ENCODE data around the gene PLAGL2.
A peak's percentile ranks its signal among the peaks of the same experiment; 100 is the strongest.
"Not testable (repeated sequence)": the region's sequence is repeated elsewhere in the genome, so short reads cannot be mapped to it uniquely, and the experiment has no call there.

Gene PLAGL2

GRCh38 chr20:32203356-32204204 lies 4.0 kb downstream of the PLAGL2 start:
- DNase-seq: peak; percentile 35

GRCh38 chr20:32201977-32202363 lies 5.6 kb downstream of the PLAGL2 start:
- no peak for DNase-seq

GRCh38 chr20:32201296-32201976 lies 6.1 kb downstream of the PLAGL2 start:
- no peak for DNase-seq

GRCh38 chr20:32199006-32199405 lies 8.5 kb downstream of the PLAGL2 start:
- DNase-seq: no peak

- DNase-seq: not testable (repeated sequence)
Measured at GRCh38 chr20:32197136-32197535, 10.4 kb downstream of the PLAGL2 start.

- not testable (repeated sequence) for DNase-seq
Measured at GRCh38 chr20:32196613-32197012, 10.9 kb downstream of the PLAGL2 start.

- no peak for DNase-seq
Measured at GRCh38 chr20:32195581-32195980, 12.0 kb downstream of the PLAGL2 start.

GRCh38 chr20:32193996-32194395 lies 13.5 kb downstream of the PLAGL2 start:
- DNase-seq: no peak

GRCh38 chr20:32193336-32193735 lies 14.2 kb downstream of the PLAGL2 start:
- not testable (repeated sequence) for DNase-seq

- DNase-seq: no peak
Measured at GRCh38 chr20:32192698-32193097, 14.8 kb downstream of the PLAGL2 start.

- DNase-seq: no peak
Measured at GRCh38 chr20:32191873-32192272, 15.7 kb downstream of the PLAGL2 start.

- no peak for DNase-seq
Measured at GRCh38 chr20:32191422-32191821, 16.1 kb downstream of the PLAGL2 start.

- no peak for DNase-seq
Measured at GRCh38 chr20:32190616-32191415, 16.7 kb downstream of the PLAGL2 start.

GRCh38 chr20:32189691-32190615 lies 17.6 kb downstream of the PLAGL2 start:
- peak; percentile 32 for DNase-seq

GRCh38 chr20:32189123-32189410 lies 18.5 kb downstream of the PLAGL2 start:
- no peak for DNase-seq

GRCh38 chr20:32188376-32189122 lies 19.0 kb downstream of the PLAGL2 start:
- no peak for DNase-seq

- no peak for DNase-seq
Measured at GRCh38 chr20:32186506-32186905, 21.0 kb downstream of the PLAGL2 start.

- no peak for DNase-seq
Measured at GRCh38 chr20:32184961-32185603, 22.5 kb downstream of the PLAGL2 start.

- no peak for DNase-seq
Measured at GRCh38 chr20:32183947-32184635, 23.5 kb downstream of the PLAGL2 start.

- DNase-seq: no peak
Measured at GRCh38 chr20:32181606-32182005, 25.9 kb downstream of the PLAGL2 start.

GRCh38 chr20:32179934-32180333 lies 27.6 kb downstream of the PLAGL2 start:
- DNase-seq: no peak
